Measurements from ENCODE around the gene PKIG. TPM values are rescaled to one million over a fixed set of nuclear protein-coding genes. Genes with fewer than 3 reads are reported as not detected.

The PKIG gene
- total and polyA plus RNA-seq, 9 of the 15 experiments (the other 6 are each of a cell fraction or from before 2014, with no cell fraction given), result 0.13 to 7.0 (median 4.7) TPM

GRCh38 chr20:44609516-44610312 is 27.3 kb downstream of the PKIG start (continued):
- TF ChIP-seq CTCF (IDR thresholded peaks at IDR 0.05 in 2 of 3, conservative IDR thresholded peaks at IDR 0.05 in 1 of 3; ENCODE audit: insufficient read depth in 2 of 3, low read depth in 1 of 3, low read length in 3 of 3), result peak; percentile 95 to 99 (median 98)
- no peak for TF ChIP-seq ZNF444 (CRISPR knock-in tag; IDR thresholded peaks at IDR 0.05)
- TF ChIP-seq NR2C1 (IDR thresholded peaks at IDR 0.05), result no peak
- TF ChIP-seq NR2C1 (tag; IDR thresholded peaks at IDR 0.05), result peak; percentile 57
- TF ChIP-seq RFX7 (CRISPR knock-in tag; IDR thresholded peaks at IDR 0.05), result no peak
- TF ChIP-seq MCM2 (IDR thresholded peaks at IDR 0.05; ENCODE audit: low read depth), result no peak
- peak; percentile 61 for TF ChIP-seq MYC (IDR thresholded peaks at IDR 0.05; ENCODE audit: low read depth, low read length)
- no peak for TF ChIP-seq MYC (CRISPR knock-in tag; IDR thresholded peaks at IDR 0.05; ENCODE audit: borderline replicate concordance, low read depth)
- 0 out of 2 replicates have a peak, but pooled peaks have one; percentile 39 for TF ChIP-seq ZNF583 (CRISPR knock-in tag; IDR thresholded peaks at IDR 0.05)
- TF ChIP-seq TEAD1 (CRISPR knock-in tag; IDR thresholded peaks at IDR 0.05), result 0 out of 4 replicates have a peak, but pooled peaks of 1 of the 2 experiments have one; percentile 25
- TF ChIP-seq FOXO4 (CRISPR knock-in tag; IDR thresholded peaks at IDR 0.05), result no peak
- no peak for TF ChIP-seq RFX5 (IDR thresholded peaks at IDR 0.05; ENCODE audit: low read depth, low read length)
- TF ChIP-seq HDAC6 (IDR thresholded peaks at IDR 0.05; ENCODE audit: low read depth, low read length), result no peak
- peak in 1 of 3 experiments; percentile 16 for TF ChIP-seq YY1 (IDR thresholded peaks at IDR 0.05; ENCODE audit: borderline replicate concordance in 1 of 3, control insufficient read depth in 1 of 3, extremely low read depth in 1 of 3, insufficient read depth in 3 of 3, insufficient read length in 1 of 3, insufficient replicate concordance in 2 of 3, low read depth in 1 of 3, low read length in 2 of 3)
- TF ChIP-seq ZNF3 (CRISPR knock-in tag; IDR thresholded peaks at IDR 0.05), result no peak
- peak; percentile 41; the same call in 1 of the 2 replicates for TF ChIP-seq ZFX (CRISPR knock-in tag; IDR thresholded peaks at IDR 0.05)
- 0 out of 2 replicates have a peak, but pooled peaks have one; percentile 47 for TF ChIP-seq CREB3 (tag; conservative IDR thresholded peaks at IDR 0.05; ENCODE audit: low read depth)
- 0 out of 2 replicates have a peak, but pooled peaks have one; percentile 23 for TF ChIP-seq MTA3 (IDR thresholded peaks at IDR 0.05; ENCODE audit: borderline replicate concordance)
- no peak for TF ChIP-seq CREB1 (IDR thresholded peaks at IDR 0.05)
- peak; percentile 32; the same call in 1 of the 2 replicates for TF ChIP-seq CREB1 (CRISPR knock-in tag; IDR thresholded peaks at IDR 0.05)
- no peak for TF ChIP-seq SAFB (IDR thresholded peaks at IDR 0.05; ENCODE audit: borderline replicate concordance, low read depth, low read length)
- TF ChIP-seq ZBTB17 (CRISPR knock-in tag; IDR thresholded peaks at IDR 0.05), result 0 out of 2 replicates have a peak, but pooled peaks have one; percentile 32

Measured in K562 (cell line).